Measurements from ENCODE around the gene SF3B5.
A peak's percentile ranks its signal among the peaks of the same experiment; 100 is the strongest.

SF3B5 gene

DNA sequence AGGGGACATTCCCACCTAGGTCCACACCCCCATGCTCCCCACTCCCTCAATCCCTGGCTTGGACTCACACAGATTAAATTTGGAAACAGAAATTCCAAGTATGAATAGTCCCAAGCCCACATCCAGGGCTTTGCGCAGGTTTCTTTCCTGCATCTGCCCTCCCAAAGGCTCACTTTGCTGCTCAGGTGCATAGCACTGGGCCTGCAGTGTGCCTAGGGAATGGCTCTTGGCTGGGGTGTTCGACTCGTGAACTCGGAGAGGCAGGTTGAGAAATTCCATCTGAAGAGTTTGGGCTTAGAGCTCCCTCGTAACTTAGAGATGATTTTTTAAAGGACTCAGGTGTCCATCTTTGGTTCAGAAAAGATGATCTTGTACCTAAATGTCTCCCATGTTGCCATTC is 14.8 kb upstream of the SF3B5 start:
- Histone ChIP-seq H3K9me3 (ENCODE audit: control insufficient read depth, insufficient read depth, low read length) (no peaks in the 10 kb centered on the region), H3K27ac (ENCODE audit: low read depth, low read length) (no peak overlapping the region), H3F3A (ENCODE audit: control insufficient read depth, insufficient read depth) (no peaks in the 10 kb centered on the region), H3K79me2 (ENCODE audit: control insufficient read depth, low read length) (no peaks in the 10 kb centered on the region), H3K27me3 (ENCODE audit: control insufficient read depth, low read length) (no peaks in the 10 kb centered on the region), H3K36me3 (ENCODE audit: control insufficient read depth, low read length) (no peaks in the 10 kb centered on the region), H3K4me2 (ENCODE audit: low read length) (no peak overlapping the region), H3K9me2 (replicated peaks; ENCODE audit: control insufficient read depth, low read length) (no peaks in the 10 kb centered on the region), H4K20me1 (ENCODE audit: control insufficient read depth, insufficient read depth, low read depth, low read length) (no peaks in the 10 kb centered on the region), H3K4me1 (ENCODE audit: control insufficient read depth, low read length) (no peaks in the 10 kb centered on the region), H3K4me3 (ENCODE audit: low read length) (no peak overlapping the region)
- TF ChIP-seq EZH2phosphoT487 (IDR thresholded peaks at IDR 0.05; ENCODE audit: borderline replicate concordance, low read length), result no peak
- TF ChIP-seq, protein P1, sequence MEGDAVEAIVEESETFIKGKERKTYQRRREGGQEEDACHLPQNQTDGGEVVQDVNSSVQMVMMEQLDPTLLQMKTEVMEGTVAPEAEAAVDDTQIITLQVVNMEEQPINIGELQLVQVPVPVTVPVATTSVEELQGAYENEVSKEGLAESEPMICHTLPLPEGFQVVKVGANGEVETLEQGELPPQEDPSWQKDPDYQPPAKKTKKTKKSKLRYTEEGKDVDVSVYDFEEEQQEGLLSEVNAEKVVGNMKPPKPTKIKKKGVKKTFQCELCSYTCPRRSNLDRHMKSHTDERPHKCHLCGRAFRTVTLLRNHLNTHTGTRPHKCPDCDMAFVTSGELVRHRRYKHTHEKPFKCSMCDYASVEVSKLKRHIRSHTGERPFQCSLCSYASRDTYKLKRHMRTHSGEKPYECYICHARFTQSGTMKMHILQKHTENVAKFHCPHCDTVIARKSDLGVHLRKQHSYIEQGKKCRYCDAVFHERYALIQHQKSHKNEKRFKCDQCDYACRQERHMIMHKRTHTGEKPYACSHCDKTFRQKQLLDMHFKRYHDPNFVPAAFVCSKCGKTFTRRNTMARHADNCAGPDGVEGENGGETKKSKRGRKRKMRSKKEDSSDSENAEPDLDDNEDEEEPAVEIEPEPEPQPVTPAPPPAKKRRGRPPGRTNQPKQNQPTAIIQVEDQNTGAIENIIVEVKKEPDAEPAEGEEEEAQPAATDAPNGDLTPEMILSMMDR (IDR thresholded peaks at IDR 0.05; ENCODE audit: low read depth, low read length, poor library complexity, severe bottlenecking), result no peak

DNA sequence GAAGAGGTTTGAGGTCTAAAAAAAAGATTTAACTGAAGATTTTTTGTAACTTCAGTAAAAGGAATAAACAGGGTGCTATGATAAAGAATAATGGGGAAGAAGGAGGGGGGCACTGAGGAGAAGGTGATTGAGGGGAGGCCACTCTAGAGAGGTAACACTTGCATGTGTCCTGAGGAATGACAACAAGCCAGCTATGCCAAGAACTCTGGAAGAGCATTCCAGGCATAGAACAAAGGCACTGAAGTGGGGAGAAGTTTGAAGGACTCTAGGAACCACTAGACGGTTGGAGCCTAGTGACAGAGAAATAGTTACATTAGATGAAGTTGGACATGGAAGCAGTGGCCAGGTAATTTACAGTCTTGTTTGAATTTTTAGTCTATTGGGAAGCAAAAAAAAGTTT is 10.8 kb upstream of the SF3B5 start:
- Histone ChIP-seq H3K9me3 (ENCODE audit: control insufficient read depth, insufficient read depth, low read length) (no peaks in the 10 kb centered on the region), H3K79me2 (ENCODE audit: control insufficient read depth, low read length) (no peaks in the 10 kb centered on the region), H3F3A (ENCODE audit: control insufficient read depth, insufficient read depth) (no peaks in the 10 kb centered on the region), H3K36me3 (ENCODE audit: control insufficient read depth, low read length) (no peaks in the 10 kb centered on the region), H3K4me3 (ENCODE audit: low read length) (no peak overlapping the region), H4K20me1 (ENCODE audit: control insufficient read depth, insufficient read depth, low read depth, low read length) (no peaks in the 10 kb centered on the region), H3K27ac (ENCODE audit: low read depth, low read length) (no peak overlapping the region), H3K27me3 (ENCODE audit: control insufficient read depth, low read length) (no peaks in the 10 kb centered on the region), H3K4me1 (ENCODE audit: control insufficient read depth, low read length) (no peaks in the 10 kb centered on the region), H3K4me2 (ENCODE audit: low read length) (no peak overlapping the region), H3K9me2 (replicated peaks; ENCODE audit: control insufficient read depth, low read length) (no peaks in the 10 kb centered on the region)
- no peak for TF ChIP-seq EZH2phosphoT487 (IDR thresholded peaks at IDR 0.05; ENCODE audit: borderline replicate concordance, low read length)
- TF ChIP-seq, protein P1 (IDR thresholded peaks at IDR 0.05; ENCODE audit: low read depth, low read length, poor library complexity, severe bottlenecking), result no peak

DNA sequence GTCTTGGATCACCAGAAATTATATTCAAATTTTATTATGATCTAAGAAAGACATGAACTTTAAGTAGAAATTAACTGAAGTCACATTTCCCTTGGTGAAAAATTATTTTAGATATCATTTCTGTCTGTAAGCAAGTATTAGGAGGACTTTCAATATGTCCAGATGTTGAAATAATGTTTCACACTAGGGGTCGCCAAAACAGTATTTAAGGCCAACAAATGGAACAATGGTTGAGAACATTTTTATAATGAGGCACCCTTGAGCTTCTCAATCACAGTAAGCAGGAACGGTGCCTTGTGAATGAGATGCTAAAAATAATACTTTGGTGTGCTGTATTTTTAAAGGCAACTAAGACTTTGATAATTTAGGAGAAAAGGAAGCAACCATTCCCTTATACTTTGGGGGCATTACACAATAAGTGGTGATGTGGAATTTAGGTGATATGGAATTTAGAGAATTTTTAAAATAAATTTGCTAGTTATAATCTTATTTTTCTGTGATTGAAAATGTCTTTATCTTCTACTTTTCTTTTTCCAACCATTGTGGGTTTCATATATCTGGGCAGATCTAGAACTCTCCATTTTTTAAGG is 9.6 kb upstream of the SF3B5 start:
- no peaks in the 10 kb centered on the region for H3K36me3 ChIP-seq (ENCODE audit: control insufficient read depth, low read length)
- no peaks in the 10 kb centered on the region for H3K27me3 ChIP-seq (ENCODE audit: control insufficient read depth, low read length)
- no peaks in the 10 kb centered on the region for H3K4me1 ChIP-seq (ENCODE audit: control insufficient read depth, low read length)
- H3K4me2 ChIP-seq (ENCODE audit: low read length), result no peak overlapping the region
- H3K27ac ChIP-seq (ENCODE audit: low read depth, low read length), result no peak overlapping the region
- no peaks in the 10 kb centered on the region for H4K20me1 ChIP-seq (ENCODE audit: control insufficient read depth, insufficient read depth, low read depth, low read length)
- no peaks in the 10 kb centered on the region for H3K9me2 ChIP-seq (replicated peaks; ENCODE audit: control insufficient read depth, low read length)
- no peaks in the 10 kb centered on the region for H3K9me3 ChIP-seq (ENCODE audit: control insufficient read depth, insufficient read depth, low read length)
- no peaks in the 10 kb centered on the region for H3K79me2 ChIP-seq (ENCODE audit: control insufficient read depth, low read length)
- H3F3A ChIP-seq (ENCODE audit: control insufficient read depth, insufficient read depth), result no peaks in the 10 kb centered on the region
- H3K4me3 ChIP-seq (ENCODE audit: low read length), result no peak overlapping the region
- TF ChIP-seq EZH2phosphoT487 (IDR thresholded peaks at IDR 0.05; ENCODE audit: borderline replicate concordance, low read length), result no peak
- TF ChIP-seq, protein P1 (IDR thresholded peaks at IDR 0.05; ENCODE audit: low read depth, low read length, poor library complexity, severe bottlenecking), result peak; percentile 70
